Uterus (tissue), 4 donors: ENCODE data around the gene TASL. TPM values are rescaled to one million over a fixed set of nuclear protein-coding genes. Genes with fewer than 3 reads are reported as not detected.

Source experiments
- DNase-seq, 2 donors: peaks; one replicate each; pipeline ENCODE4 v3.0.0-alpha.2; 2019 to 2020
- H3K27ac ChIP-seq, 2 donors: fragments of 200-600 bp; sonication (generic); 1 replicate in 1 of 2; 2 replicates in 1 of 2; pipeline ENCODE4 v1.5.1; 2016 to 2018
- H3K27me3 ChIP-seq, 2 donors: fragments of 200-600 bp; sonication (generic); one replicate each; pipeline ENCODE4 v1.5.1; 2018 to 2019; ENCODE audit warnings: control low read depth in 1 of 2
- H3K36me3 ChIP-seq, 2 donors: fragments of 200-600 bp; sonication (generic); one replicate each; pipeline ENCODE4 v1.5.1; 2019; ENCODE audit warnings: control low read depth in 1 of 2
- H3K4me1 ChIP-seq, 2 donors: fragments of 200-600 bp; sonication (generic); one replicate each; pipeline ENCODE4 v1.5.1; 2018 to 2019; ENCODE audit warnings: control low read depth in 1 of 2
- H3K4me3 ChIP-seq, 2 donors: fragments of 200-600 bp; sonication (generic); 1 replicate in 1 of 2; 2 replicates in 1 of 2; pipeline ENCODE4 v1.5.1; 2018 to 2019; ENCODE audit warnings: mild to moderate bottlenecking in 1 of 2
- H3K9me3 ChIP-seq, 2 donors: fragments of 200-600 bp; sonication (generic); one replicate each; pipeline ENCODE4 v1.5.1; 2019; ENCODE audit warnings: control low read depth in 1 of 2
- POLR2A ChIP-seq, 2 donors: fragments of 450-650 bp; IDR thresholded peaks; one replicate each; pipeline ENCODE4 v1.6.1; 2016; ENCODE audit warnings: antibody characterized with exemption in 2 of 2, mild to moderate bottlenecking in 1 of 2, moderate library complexity in 1 of 2
- intact Hi-C: fragments of 100-400 bp; cut with DNase I; formaldehyde crosslinking; loops from one replicate; pipeline ENCODE4 v1.15.1; 2023; ENCODE audit warnings: low total_unique reads
- total RNA-seq, 4 donors: library from RNA; depleted of rRNA in 3 of 4; stranded (reverse); fragments of >200 nt in 3 of 4; gene quantifications; one replicate each; pipeline versions ENCODE4 v1.1.0 to v1.2.4, GENCODE V29; 2014 to 2023
- TF ChIP-seq, protein P1 (sequence below), 4 experiments: fragments of 200-600 bp in 2 of 4; fragments of 450-650 bp in 2 of 4; sonication (generic) in 2 of 4; IDR thresholded peaks; one replicate each; pipeline ENCODE4 v1.5.1; 2016 to 2019; ENCODE audit warnings: antibody characterized with exemption in 4 of 4, mild to moderate bottlenecking in 2 of 4, moderate library complexity in 1 of 4
- donor health status: DM: yes; HTN: yes; CAD: no.

The TASL gene
- total RNA-seq, 4 donors from 2014 or later = 0.29 to 2.3 (median 0.40) TPM; not detected in 1

DNA sequence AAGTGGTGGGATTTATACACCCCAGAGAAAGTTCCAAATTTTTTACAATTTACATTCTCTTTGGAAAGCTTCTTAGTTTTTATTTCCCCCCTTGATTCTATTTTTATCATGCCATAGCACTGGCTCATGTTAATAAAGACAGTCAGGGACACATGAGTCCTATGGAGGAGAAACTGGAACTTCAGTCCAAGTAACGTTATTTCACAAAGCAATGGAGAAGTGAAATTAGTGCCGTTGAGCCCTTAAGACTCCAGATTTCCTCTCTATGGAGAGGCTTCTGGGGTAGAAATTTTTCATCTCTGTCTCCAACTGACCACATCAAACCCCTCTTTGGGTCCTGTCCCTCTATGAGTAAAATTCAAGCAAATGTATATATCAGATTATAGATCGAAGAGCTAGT lies 12.8 kb upstream of the TASL start:
- Histone ChIP-seq H3K27me3 (no peaks in the 10 kb centered on the region), H3K4me3 (no peak overlapping the region), H3K9me3 (no peaks in the 10 kb centered on the region), H3K27ac (no peak overlapping the region), H3K36me3 (no peaks in the 10 kb centered on the region), H3K4me1 (no peaks in the 10 kb centered on the region)
- TF ChIP-seq POLR2A (IDR thresholded peaks at IDR 0.05) = no peak
- TF ChIP-seq, protein P1, sequence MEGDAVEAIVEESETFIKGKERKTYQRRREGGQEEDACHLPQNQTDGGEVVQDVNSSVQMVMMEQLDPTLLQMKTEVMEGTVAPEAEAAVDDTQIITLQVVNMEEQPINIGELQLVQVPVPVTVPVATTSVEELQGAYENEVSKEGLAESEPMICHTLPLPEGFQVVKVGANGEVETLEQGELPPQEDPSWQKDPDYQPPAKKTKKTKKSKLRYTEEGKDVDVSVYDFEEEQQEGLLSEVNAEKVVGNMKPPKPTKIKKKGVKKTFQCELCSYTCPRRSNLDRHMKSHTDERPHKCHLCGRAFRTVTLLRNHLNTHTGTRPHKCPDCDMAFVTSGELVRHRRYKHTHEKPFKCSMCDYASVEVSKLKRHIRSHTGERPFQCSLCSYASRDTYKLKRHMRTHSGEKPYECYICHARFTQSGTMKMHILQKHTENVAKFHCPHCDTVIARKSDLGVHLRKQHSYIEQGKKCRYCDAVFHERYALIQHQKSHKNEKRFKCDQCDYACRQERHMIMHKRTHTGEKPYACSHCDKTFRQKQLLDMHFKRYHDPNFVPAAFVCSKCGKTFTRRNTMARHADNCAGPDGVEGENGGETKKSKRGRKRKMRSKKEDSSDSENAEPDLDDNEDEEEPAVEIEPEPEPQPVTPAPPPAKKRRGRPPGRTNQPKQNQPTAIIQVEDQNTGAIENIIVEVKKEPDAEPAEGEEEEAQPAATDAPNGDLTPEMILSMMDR (IDR thresholded peaks at IDR 0.05) = no peak
- intact Hi-C loops = no loop called here
- no peak for DNase-seq

DNA sequence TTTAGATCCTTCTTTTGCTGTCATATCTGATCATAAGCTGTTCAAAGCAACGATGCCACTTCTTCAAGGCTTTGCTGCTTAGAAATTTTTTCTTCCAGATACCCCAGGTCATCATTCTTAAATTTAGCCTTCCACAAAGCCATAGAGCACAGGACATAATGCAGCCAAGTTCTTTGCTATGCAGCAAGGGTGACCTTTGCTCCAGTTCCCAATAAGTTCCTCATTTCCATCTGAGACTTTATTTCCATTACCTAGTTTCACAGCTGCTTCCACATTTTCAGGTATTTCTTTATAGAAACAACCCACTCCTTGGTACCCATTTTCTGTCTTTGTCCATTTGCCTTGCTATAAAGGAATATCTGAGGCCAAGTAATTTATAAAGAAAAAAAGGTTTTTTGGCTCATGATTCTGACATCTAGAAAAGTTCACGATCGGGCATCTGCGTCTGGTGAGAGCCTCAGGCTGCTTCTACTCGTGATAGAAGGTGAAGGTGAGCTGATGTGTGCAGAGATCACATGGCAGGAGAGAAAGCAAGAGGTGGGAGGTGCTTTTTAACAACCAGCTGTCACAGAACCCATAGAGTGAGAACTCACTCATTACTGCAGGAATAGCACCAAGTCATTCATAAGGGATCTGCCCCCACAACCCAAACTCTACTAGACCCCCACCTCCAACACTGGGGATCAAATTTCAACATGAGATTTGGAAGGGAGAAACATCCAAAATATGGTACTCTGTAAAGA lies 11.8 kb upstream of the TASL start:
- Histone ChIP-seq H3K4me3 (no peak overlapping the region), H3K9me3 (no peaks in the 10 kb centered on the region), H3K27me3 (no peaks in the 10 kb centered on the region), H3K27ac (no peak overlapping the region), H3K4me1 (no peaks in the 10 kb centered on the region), H3K36me3 (no peaks in the 10 kb centered on the region)
- intact Hi-C loops = no loop called here
- DNase-seq = no peak
- TF ChIP-seq, protein P1 (IDR thresholded peaks at IDR 0.05) = no peak
- no peak for TF ChIP-seq POLR2A (IDR thresholded peaks at IDR 0.05)

DNA sequence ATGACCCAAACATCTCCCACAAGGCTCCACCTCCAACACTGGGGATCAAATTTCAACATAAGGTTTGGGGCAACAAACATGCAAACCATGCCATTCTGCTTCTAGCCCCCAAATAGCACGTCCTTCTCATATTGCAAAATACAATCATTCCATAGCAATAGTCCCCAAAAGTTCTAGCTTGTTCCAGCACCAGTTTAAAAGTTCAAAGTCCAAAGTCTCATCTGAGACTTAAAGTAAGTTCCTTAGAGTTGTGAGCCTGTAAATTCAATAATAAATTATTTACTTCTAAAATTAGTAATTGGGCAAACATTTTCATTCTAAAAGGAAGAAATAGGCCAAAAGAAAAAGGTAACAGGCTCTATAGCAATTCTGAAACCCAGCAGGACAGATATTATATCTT lies 8.9 kb upstream of the TASL start:
- intact Hi-C loops = no loop called here
- H3K27me3 ChIP-seq = no peaks in the 10 kb centered on the region
- no peaks in the 10 kb centered on the region for H3K4me1 ChIP-seq
- no peak for TF ChIP-seq POLR2A (IDR thresholded peaks at IDR 0.05)
- TF ChIP-seq, protein P1 (IDR thresholded peaks at IDR 0.05) = no peak
- H3K36me3 ChIP-seq = no peaks in the 10 kb centered on the region
- H3K4me3 ChIP-seq = no peak overlapping the region
- no peaks in the 10 kb centered on the region for H3K9me3 ChIP-seq
- no peak for DNase-seq
- H3K27ac ChIP-seq = no peak overlapping the region

DNA sequence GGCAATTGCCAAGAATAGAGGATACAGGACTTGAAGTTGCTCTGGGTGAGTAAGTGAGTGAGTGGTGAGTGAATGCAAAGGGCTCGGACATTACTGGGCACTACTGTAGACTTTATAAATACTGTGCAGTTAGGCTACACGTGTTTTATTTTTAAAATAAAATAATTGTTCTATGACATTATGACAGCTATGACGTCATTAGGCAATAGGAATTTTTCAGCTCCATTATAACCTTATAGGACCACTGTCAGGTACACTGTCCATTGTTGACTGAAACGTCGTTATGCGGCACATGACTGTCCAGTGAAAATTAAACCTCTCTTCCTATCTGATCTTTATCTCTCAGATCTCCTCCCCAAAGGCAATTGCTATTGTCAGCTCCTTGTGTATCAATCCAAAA lies 5.1 kb upstream of the TASL start:
- Histone ChIP-seq H3K4me1 (no peaks in the 10 kb centered on the region), H3K27me3 (no peaks in the 10 kb centered on the region), H3K9me3 (no peaks in the 10 kb centered on the region), H3K36me3 (no peaks in the 10 kb centered on the region), H3K27ac (no peak overlapping the region), H3K4me3 (no peak overlapping the region)
- TF ChIP-seq, protein P1 (IDR thresholded peaks at IDR 0.05) = no peak
- no peak for TF ChIP-seq POLR2A (IDR thresholded peaks at IDR 0.05)
- intact Hi-C loops = no loop called here
- no peak for DNase-seq

DNA sequence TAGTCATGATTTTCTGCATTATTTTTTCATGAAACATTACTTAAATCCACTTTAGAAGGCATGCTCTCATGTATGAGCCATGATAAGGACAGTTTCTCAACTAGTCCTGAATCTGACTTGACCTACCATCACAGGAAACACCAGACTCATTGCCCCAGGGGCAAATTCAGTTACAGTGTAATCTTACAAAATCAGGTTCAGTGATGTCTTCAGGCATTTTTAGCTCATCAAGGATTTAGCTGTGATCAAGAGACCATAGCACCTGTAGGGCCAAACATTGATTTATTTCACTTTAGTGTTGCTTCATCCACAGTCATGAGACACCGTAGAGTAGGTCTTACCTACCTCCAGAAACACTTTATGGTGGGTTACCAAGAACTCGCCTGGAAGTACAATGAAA lies 3.1 kb upstream of the TASL start:
- DNase-seq = no peak
- Histone ChIP-seq H3K4me3 (no peak overlapping the region), H3K4me1 (no peaks in the 10 kb centered on the region), H3K27ac (no peak overlapping the region), H3K36me3 (no peaks in the 10 kb centered on the region), H3K27me3 (no peaks in the 10 kb centered on the region), H3K9me3 (no peaks in the 10 kb centered on the region)
- TF ChIP-seq, protein P1 (IDR thresholded peaks at IDR 0.05) = no peak
- no peak for TF ChIP-seq POLR2A (IDR thresholded peaks at IDR 0.05)
- intact Hi-C loops = no loop called here
